HL-60 (cell line): Measurements from ENCODE around the gene RETN.
A peak's percentile ranks its signal among the peaks of the same experiment; 100 is the strongest.

ENCODE experiments used
- DNase-seq, 2 experiments: peaks; one replicate each; pipeline ENCODE4 v3.0.0-alpha.2; 2010 to 2020; ENCODE audit warnings: low read depth in 1 of 2, low spot score in 1 of 2
- H3K27ac ChIP-seq: fragments of 250-450 bp; sonication (Bioruptor Pico); replicated peaks from 2 replicates; pipeline ENCODE4 v1.5.1; 2020; ENCODE audit warnings: mild to moderate bottlenecking, moderate library complexity
- H3K27me3 ChIP-seq: fragments of 250-450 bp; sonication (Bioruptor Pico); 2 replicates; pipeline ENCODE4 v1.5.1; 2021; ENCODE audit warnings: mild to moderate bottlenecking, moderate library complexity; ENCODE audit not compliant: insufficient read depth, poor library complexity, severe bottlenecking
- H3K4me3 ChIP-seq: replicated peaks from 2 replicates; pipeline ENCODE4 v1.5.1; 2011; ENCODE audit warnings: mild to moderate bottlenecking, control low read depth, low read length; ENCODE audit not compliant: insufficient read depth
- CTCF ChIP-seq: IDR thresholded peaks from one replicate; pipeline ENCODE4 v1.5.1; 2011; ENCODE audit warnings: low read length, control low read depth, inconsistent platforms; ENCODE audit not compliant: insufficient read depth
- GABPA ChIP-seq: IDR thresholded peaks from 2 replicates; pipeline ENCODE4 v1.6.1; 2012; ENCODE audit warnings: low read depth
- POLR2AphosphoS5 ChIP-seq: IDR thresholded peaks from 2 replicates; pipeline ENCODE4 v1.6.1; 2012; ENCODE audit warnings: low read depth
- REST ChIP-seq: IDR thresholded peaks from 2 replicates; pipeline ENCODE4 v1.6.1; 2012; ENCODE audit warnings: low read depth; ENCODE audit not compliant: insufficient replicate concordance
- SPI1 ChIP-seq: IDR thresholded peaks from 2 replicates; pipeline ENCODE4 v1.6.1; 2012; ENCODE audit warnings: low read depth, mild to moderate bottlenecking, borderline replicate concordance

Gene RETN

GRCh38 chr19:7665076-7665475 is 3.8 kb upstream of the RETN start:
- Histone ChIP-seq H3K27ac (no peak overlapping the region), H3K4me3 (no peak overlapping the region), H3K27me3 (no peaks in the 10 kb centered on the region)
- TF ChIP-seq GABPA (no peak), CTCF (no peak), SPI1 (no peak), REST (no peak), POLR2AphosphoS5 (no peak)
- no peak for DNase-seq

GRCh38 chr19:7669641-7670040 is 792 bp downstream of the RETN start:
- Histone ChIP-seq H3K4me3 (peak overlapping the region; percentile 29; the same call in 1 of the 2 replicates), H3K27ac (peak overlapping the region; percentile 83), H3K27me3 (no peaks in the 10 kb centered on the region)
- no peak for DNase-seq
- TF ChIP-seq POLR2AphosphoS5 = no peak
- no peak for TF ChIP-seq CTCF
- no peak for TF ChIP-seq REST
- TF ChIP-seq SPI1 = no peak
- TF ChIP-seq GABPA = no peak

GRCh38 chr19:7670150-7670783 is 1.4 kb downstream of the RETN start:
- no peak overlapping the region for H3K4me3 ChIP-seq

More at GRCh38 chr19:7670150-7670783, 1.4 kb downstream of the RETN start:
- peak in 1 of 2 experiments; percentile 41 for DNase-seq
- Histone ChIP-seq H3K27me3 (no peaks in the 10 kb centered on the region), H3K27ac (0 out of 2 replicates have a peak overlapping the region, but pooled peaks have one; percentile 21)
- TF ChIP-seq SPI1 (no peak), POLR2AphosphoS5 (no peak), REST (no peak), CTCF (no peak), GABPA (no peak)
